Measurements from ENCODE around the gene IGFBP1. TPM values are rescaled to one million over a fixed set of nuclear protein-coding genes. Genes with fewer than 3 reads are reported as not detected.

The IGFBP1 gene
- total and polyA plus RNA-seq, 9 of the 15 experiments (the other 6 are each of a cell fraction or from before 2014, with no cell fraction given): not detected

- H3K9ac ChIP-seq (ENCODE audit: insufficient read depth in 1 of 2, low read depth in 2 of 2, low read length in 2 of 2): no peak overlapping the region
- CTCF ChIA-PET (ENCODE audit: low intra/inter-chr PET ratio): interaction anchor here (1.9 kb wide), 1 partner anchor 1261 kb away, joined by 5 read pairs; no protein-coding TSS in a partner anchor
- TF ChIP-seq CSDE1 (IDR thresholded peaks at IDR 0.05) (no peak), ARID4B (CRISPR knock-in tag; IDR thresholded peaks at IDR 0.05) (no peak), GATAD2B (IDR thresholded peaks at IDR 0.05; ENCODE audit: borderline replicate concordance) (no peak), REST (IDR thresholded peaks at IDR 0.05; ENCODE audit: borderline replicate concordance) (no peak), REST (CRISPR knock-in tag; IDR thresholded peaks at IDR 0.05; ENCODE audit: low read depth) (no peak), KAT8 (IDR thresholded peaks at IDR 0.05; ENCODE audit: low read depth) (no peak)
Observed at GRCh38 chr7:45919231-45919784, 31.0 kb downstream of the IGFBP1 start.

More at GRCh38 chr7:45919231-45919784, 31.0 kb downstream of the IGFBP1 start:
- intact Hi-C loops (cut with micrococcal nuclease): no loop called here
- no peak for DNase-seq (ENCODE audit: extremely low read depth in 1 of 4, low spot score in 3 of 4)
- Histone ChIP-seq H3K36me3 (ENCODE audit: control insufficient read depth, insufficient read depth, low read length) (no peaks in the 10 kb centered on the region), H3K79me2 (ENCODE audit: control insufficient read depth, insufficient read depth, low read length) (no peaks in the 10 kb centered on the region), H3K9me1 (ENCODE audit: control insufficient read depth, insufficient read depth, low read length) (no peaks in the 10 kb centered on the region), H3K27me3 (ENCODE audit: control insufficient read depth in 2 of 2, insufficient read depth in 2 of 2, low read length in 2 of 2) (peaks cover 0 to 4% of the 10 kb centered on the region in 2 experiments; a peak in 2 of 5 replicates), H3K9me3 (replicated peaks; ENCODE audit: control insufficient read depth, insufficient read depth, low read depth, low read length) (no peaks in the 10 kb centered on the region), H3K27ac (ENCODE audit: extremely low read depth, low read depth, low read length) (no peak overlapping the region), H3K4me1 (replicated peaks in 1 of 2; ENCODE audit: control insufficient read depth in 2 of 2, insufficient read depth in 2 of 2, low read length in 2 of 2) (no peaks in the 10 kb centered on the region), H3K4me3 (no peak overlapping the region), H2AFZ (ENCODE audit: low read depth, low read length) (no peak overlapping the region), H3K4me2 (ENCODE audit: insufficient read depth, low read length) (no peak overlapping the region), H4K20me1 (replicated peaks; ENCODE audit: control insufficient read depth, insufficient read depth, low read length) (no peaks in the 10 kb centered on the region)
- BruUV-seq (replicated peaks): no TSS peak
- no peak for ATAC-seq
- POLR2A ChIA-PET: interaction anchor here (1.2 kb wide), 1 partner anchor 55 kb away, joined by 3 read pairs; no protein-coding TSS in a partner anchor
- in situ Hi-C loops (cut with MboI): no loop called here
- no peak for FAIRE-seq
- WGBS (ENCODE audit: insufficient coverage, low coverage, missing lambda C conversion rate): under 1% methylated on average over 9 of the region's 9 CpGs

Data from K562 (cell line).